ENCODE results near the gene SLITRK6.

The SLITRK6 gene, protein sequence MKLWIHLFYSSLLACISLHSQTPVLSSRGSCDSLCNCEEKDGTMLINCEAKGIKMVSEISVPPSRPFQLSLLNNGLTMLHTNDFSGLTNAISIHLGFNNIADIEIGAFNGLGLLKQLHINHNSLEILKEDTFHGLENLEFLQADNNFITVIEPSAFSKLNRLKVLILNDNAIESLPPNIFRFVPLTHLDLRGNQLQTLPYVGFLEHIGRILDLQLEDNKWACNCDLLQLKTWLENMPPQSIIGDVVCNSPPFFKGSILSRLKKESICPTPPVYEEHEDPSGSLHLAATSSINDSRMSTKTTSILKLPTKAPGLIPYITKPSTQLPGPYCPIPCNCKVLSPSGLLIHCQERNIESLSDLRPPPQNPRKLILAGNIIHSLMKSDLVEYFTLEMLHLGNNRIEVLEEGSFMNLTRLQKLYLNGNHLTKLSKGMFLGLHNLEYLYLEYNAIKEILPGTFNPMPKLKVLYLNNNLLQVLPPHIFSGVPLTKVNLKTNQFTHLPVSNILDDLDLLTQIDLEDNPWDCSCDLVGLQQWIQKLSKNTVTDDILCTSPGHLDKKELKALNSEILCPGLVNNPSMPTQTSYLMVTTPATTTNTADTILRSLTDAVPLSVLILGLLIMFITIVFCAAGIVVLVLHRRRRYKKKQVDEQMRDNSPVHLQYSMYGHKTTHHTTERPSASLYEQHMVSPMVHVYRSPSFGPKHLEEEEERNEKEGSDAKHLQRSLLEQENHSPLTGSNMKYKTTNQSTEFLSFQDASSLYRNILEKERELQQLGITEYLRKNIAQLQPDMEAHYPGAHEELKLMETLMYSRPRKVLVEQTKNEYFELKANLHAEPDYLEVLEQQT

DNA sequence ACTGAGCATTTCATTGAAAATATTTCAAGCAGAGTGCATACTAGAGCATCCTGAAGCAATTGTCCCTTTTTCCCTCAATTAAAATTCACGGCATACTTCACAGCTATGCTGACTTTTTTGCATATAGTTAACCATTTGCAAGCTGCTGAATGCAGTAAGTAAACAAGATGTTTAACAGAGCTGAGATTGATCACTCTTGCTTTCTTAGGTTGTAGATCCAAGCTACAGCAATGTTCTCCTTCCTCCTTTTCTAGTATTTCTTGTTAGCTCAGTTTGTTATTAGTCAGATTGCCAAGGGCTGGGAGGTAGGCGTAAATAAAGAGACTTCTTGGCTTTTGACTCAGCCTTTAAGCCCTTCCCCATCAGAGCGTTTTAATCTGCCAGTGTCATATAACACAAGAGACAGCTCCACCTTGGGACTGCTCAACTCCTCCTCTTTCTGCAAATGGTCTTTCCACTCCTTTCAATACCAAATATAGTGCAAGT lies at the start of gene SLITRK6:
SLITRK6 (minus strand) TSS at position 323 of the 486 bp plus-strand sequence. CDS start 2,911 bp downstream, outside the sequence.
- H3K4me3 ChIP-seq (ENCODE audit: low read depth, low read length): peak within 1 kb of the TSS; percentile 59
- TF ChIP-seq, protein P1, sequence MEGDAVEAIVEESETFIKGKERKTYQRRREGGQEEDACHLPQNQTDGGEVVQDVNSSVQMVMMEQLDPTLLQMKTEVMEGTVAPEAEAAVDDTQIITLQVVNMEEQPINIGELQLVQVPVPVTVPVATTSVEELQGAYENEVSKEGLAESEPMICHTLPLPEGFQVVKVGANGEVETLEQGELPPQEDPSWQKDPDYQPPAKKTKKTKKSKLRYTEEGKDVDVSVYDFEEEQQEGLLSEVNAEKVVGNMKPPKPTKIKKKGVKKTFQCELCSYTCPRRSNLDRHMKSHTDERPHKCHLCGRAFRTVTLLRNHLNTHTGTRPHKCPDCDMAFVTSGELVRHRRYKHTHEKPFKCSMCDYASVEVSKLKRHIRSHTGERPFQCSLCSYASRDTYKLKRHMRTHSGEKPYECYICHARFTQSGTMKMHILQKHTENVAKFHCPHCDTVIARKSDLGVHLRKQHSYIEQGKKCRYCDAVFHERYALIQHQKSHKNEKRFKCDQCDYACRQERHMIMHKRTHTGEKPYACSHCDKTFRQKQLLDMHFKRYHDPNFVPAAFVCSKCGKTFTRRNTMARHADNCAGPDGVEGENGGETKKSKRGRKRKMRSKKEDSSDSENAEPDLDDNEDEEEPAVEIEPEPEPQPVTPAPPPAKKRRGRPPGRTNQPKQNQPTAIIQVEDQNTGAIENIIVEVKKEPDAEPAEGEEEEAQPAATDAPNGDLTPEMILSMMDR (IDR thresholded peaks at IDR 0.05; ENCODE audit: low read depth, low read length): no peak

DNA sequence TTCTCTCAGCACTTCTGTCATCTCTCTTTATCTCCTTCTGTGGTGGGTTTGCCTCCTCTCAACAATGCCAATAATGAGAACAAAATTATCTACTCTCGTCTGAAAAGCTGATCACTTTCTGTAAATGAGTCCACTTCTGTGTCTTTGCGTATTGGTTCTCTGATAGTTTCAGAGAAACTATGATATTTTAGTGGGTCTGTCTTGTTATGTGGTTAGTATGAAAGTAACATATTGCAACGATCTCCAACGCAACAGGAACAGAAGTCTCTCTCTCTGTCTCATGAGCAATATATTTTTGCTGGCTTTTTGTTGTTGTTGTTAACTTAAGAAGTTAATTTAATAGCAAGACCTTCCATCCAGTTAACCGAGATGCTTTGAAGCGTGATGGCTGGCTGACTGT lies 47.8 kb upstream of the SLITRK6 start:
- TF ChIP-seq, protein P1 (IDR thresholded peaks at IDR 0.05; ENCODE audit: low read depth, low read length): no peak
- H3K4me3 ChIP-seq (ENCODE audit: low read depth, low read length): no peak overlapping the region

DNA sequence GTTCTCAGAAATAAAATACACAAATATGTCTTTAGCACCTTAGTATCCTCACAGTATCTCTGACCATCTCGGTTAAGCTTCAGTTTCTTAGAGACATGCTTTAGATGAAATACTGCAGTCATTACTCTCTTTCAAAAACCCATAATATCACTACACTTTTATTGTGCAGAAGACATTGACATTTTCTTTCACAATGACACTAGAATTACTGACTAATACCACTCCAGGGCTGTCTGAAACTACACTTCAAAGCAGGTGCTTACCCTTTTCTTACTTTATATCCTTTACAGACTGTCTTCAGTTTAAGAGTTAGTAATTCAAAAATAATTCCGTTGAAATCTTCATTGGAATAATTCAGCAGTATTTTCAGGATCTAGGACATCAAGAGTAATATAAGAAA lies 42.2 kb upstream of the SLITRK6 start:
- TF ChIP-seq, protein P1 (IDR thresholded peaks at IDR 0.05; ENCODE audit: low read depth, low read length): no peak
- no peak overlapping the region for H3K4me3 ChIP-seq (ENCODE audit: low read depth, low read length)

DNA sequence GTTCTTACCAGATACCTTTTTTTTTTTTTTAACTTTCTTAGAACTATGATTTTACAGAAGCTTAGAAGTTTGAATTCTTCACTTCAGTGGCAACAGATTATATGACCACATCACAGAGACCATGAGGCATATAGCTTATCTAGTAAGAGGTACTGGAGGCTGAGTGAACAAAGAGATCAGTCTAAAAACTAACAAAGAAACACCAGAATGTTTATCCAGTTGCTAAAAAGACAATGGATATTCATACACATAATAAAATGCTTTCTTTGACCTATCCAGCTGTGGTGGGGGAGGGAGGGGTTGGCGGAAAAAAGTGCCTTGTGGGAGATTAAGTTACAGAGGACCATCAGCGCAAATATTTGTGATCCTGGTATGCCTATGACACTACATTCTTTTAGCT lies 34.7 kb upstream of the SLITRK6 start:
- no peak overlapping the region for H3K4me3 ChIP-seq (ENCODE audit: low read depth, low read length)
- TF ChIP-seq, protein P1 (IDR thresholded peaks at IDR 0.05; ENCODE audit: low read depth, low read length): no peak

DNA sequence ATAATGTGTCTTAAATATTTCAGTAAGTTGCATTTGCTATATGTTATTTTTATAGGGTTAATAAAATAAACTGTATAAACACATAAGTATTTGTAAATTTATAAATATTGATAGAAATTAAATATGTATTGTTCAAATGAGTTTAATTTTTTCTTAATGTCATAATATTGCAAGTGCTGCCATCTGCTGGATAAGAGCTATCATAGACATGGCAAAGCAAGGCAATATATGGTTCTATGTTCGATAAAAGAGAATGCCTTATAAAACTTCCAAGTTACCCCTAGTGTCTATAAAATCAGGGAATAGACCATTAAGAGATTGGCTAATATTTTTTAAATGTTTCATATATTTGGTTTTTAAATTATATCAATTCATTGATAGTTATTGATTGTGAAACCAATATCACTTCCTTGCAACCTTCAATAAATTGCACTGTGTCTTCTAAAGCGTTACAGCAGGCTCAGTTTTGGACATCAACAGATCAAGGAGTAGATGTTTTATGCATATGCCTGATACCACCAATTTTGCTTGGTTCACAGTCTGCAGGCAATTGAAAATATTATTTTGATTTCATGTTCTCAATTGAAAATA lies 29.0 kb upstream of the SLITRK6 start:
- TF ChIP-seq, protein P1 (IDR thresholded peaks at IDR 0.05; ENCODE audit: low read depth, low read length): peak; percentile 32; the same call in 1 of the 2 replicates
- H3K4me3 ChIP-seq (ENCODE audit: low read depth, low read length): no peak overlapping the region

DNA sequence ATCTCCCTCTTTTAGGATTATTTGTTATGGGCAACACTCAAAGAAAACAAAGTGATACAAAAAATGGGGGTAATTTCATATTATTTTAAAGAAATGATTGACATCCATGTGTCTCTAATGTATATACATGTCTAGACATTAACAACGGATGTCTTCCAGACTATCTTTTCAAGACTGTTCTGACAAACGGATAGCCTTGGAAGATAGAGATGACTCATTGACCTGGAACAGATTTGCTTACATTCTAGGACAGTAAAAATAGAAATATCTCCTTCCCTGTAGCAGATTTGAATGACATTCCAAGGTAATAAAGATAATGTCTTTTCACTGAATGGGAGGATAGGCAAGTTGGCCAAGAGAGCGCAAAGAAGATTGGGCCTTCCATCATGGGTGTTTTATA lies 26.2 kb upstream of the SLITRK6 start:
- no peak overlapping the region for H3K4me3 ChIP-seq (ENCODE audit: low read depth, low read length)
- TF ChIP-seq, protein P1 (IDR thresholded peaks at IDR 0.05; ENCODE audit: low read depth, low read length): no peak

All from WI38 (cell line).